H1 (cell line): Measurements from ENCODE around the gene R3HDM4. TPM values are rescaled to one million over a fixed set of nuclear protein-coding genes. Genes with fewer than 3 reads are reported as not detected.

Experiments
- GTF2F1 ChIP-seq: IDR thresholded peaks from 2 replicates; pipeline ENCODE4 v1.6.1; 2012; ENCODE audit warnings: low read depth, low read length, improper control_type of control experiment, borderline replicate concordance
- MAFK ChIP-seq: IDR thresholded peaks from 2 replicates; pipeline ENCODE4 v1.6.1; 2012; ENCODE audit warnings: low read depth, mild to moderate bottlenecking, improper control_type of control experiment, low read length
- POU5F1 ChIP-seq: IDR thresholded peaks from 2 replicates; pipeline ENCODE4 v1.6.1; 2011; ENCODE audit warnings: low read depth, mild to moderate bottlenecking, low read length, moderate library complexity
- polyA plus RNA-seq, 7 experiments: library from polyadenylated mRNA; depleted of rRNA in 3 of 7; stranded (reverse) in 5 of 7; unstranded in 2 of 7; fragments of >200 nt in 5 of 7; fragments of 200-250 nt in 2 of 7; gene quantifications; 1 replicate in 5 of 7; 2 replicates in 1 of 7; 4 replicates in 1 of 7; pipeline versions ENCODE4 v1.2.1 to v1.2.3, GENCODE V29; 2011 to 2013; ENCODE audit warnings: missing spikeins in 2 of 7, mixed read lengths in 2 of 7
- total RNA-seq: library from RNA; stranded (reverse); fragmentation: NEBNext Ultra II Directional; extraction: Animal tissue kit (Norgen Biotek cat#: 25700); gene quantifications from 2 replicates; pipeline ENCODE4 v1.2.1, GENCODE V29; 2021
- TF ChIP-seq, protein P1 (sequence below), 3 experiments: IDR thresholded peaks; 1 replicate in 2 of 3; 2 replicates in 1 of 3; pipeline versions ENCODE4 v1.5.1 to v1.6.1; 2011; ENCODE audit warnings: low read length in 3 of 3, mild to moderate bottlenecking in 3 of 3, inconsistent platforms in 2 of 3, low read depth in 1 of 3, moderate library complexity in 1 of 3; ENCODE audit not compliant: insufficient read depth in 1 of 3; ENCODE audit errors: control extremely low read depth in 1 of 3
- TF ChIP-seq, protein P2 (sequence below): IDR thresholded peaks from 2 replicates; pipeline ENCODE4 v1.6.1; 2012; ENCODE audit warnings: inconsistent platforms

The R3HDM4 gene
- total and polyA plus RNA-seq, 2 of the 8 experiments (the other 6 are each of a cell fraction or from before 2014, with no cell fraction given), result 76.8 to 102 TPM

DNA sequence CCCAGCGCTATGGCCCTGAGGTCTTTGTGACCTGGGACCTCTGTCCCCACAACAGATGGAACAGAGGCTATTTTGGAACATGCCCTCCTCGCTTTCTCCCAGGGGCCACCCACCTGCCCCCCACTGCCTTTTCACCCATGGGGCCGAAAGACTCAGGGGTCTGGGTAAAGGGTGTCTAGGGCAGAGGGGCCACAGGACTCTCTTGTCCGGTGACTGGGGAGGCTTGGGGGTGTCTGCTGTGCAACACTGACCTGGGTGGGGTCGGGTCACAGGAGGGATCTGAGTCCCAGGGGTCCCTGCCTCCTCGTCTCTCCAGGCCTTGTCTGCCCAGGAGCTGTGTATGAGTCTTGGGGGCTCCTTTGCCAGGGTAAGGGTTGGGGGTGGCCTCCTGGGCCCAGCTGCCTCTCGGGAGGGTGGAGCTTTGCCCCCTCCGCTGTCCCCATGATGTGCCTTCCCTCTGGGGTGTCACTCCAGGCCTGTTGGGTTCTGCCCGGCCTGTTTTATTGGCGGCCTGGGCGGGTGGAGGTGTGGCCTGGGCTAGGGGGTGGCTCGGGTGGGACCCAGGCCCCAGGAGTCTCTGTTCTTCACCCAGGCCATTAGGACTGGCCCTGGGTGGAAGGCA, 14.9 kb upstream of the R3HDM4 start (continued):
- TF ChIP-seq POU5F1 (no peak), GTF2F1 (no peak), MAFK (no peak)
- TF ChIP-seq, protein P1, sequence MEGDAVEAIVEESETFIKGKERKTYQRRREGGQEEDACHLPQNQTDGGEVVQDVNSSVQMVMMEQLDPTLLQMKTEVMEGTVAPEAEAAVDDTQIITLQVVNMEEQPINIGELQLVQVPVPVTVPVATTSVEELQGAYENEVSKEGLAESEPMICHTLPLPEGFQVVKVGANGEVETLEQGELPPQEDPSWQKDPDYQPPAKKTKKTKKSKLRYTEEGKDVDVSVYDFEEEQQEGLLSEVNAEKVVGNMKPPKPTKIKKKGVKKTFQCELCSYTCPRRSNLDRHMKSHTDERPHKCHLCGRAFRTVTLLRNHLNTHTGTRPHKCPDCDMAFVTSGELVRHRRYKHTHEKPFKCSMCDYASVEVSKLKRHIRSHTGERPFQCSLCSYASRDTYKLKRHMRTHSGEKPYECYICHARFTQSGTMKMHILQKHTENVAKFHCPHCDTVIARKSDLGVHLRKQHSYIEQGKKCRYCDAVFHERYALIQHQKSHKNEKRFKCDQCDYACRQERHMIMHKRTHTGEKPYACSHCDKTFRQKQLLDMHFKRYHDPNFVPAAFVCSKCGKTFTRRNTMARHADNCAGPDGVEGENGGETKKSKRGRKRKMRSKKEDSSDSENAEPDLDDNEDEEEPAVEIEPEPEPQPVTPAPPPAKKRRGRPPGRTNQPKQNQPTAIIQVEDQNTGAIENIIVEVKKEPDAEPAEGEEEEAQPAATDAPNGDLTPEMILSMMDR (IDR thresholded peaks at IDR 0.05; ENCODE audit: control extremely low read depth in 1 of 3, insufficient read depth in 1 of 3, low read depth in 1 of 3, low read length in 3 of 3), result no peak
- TF ChIP-seq, protein P2, sequence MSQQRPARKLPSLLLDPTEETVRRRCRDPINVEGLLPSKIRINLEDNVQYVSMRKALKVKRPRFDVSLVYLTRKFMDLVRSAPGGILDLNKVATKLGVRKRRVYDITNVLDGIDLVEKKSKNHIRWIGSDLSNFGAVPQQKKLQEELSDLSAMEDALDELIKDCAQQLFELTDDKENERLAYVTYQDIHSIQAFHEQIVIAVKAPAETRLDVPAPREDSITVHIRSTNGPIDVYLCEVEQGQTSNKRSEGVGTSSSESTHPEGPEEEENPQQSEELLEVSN, result no peak
